GM21515 (cell line): ENCODE results near the gene ERBB4.
"Not testable (repeated sequence)": the region's sequence is repeated elsewhere in the genome, so short reads cannot be mapped to it uniquely, and the experiment has no call there.

Source experiments
- ATAC-seq: cut with Tn5 transposase; IDR thresholded peaks from one replicate; pipeline ENCODE4 v1.9.1; 2021; ENCODE audit not compliant: unreplicated experiment

Gene ERBB4

DNA sequence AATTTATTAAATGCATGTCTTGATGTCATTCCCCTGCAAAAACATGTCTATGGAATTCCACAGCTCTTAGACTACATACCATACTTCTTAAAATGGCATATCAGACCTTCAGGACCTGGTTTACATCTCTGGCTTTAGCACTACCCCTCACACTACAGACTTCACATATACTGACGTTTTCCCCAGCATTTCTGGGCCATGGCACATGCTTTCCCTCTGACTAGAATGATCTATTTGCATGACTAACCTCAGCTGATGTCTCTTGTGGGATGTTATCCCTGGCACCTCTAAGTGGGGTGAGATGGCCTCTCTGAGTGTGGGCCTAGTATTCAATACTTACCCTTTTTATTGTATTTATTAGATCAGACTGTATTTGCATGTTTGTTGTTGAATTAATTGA lies 381.6 kb downstream of the ERBB4 start:
- ATAC-seq, result no peak

DNA sequence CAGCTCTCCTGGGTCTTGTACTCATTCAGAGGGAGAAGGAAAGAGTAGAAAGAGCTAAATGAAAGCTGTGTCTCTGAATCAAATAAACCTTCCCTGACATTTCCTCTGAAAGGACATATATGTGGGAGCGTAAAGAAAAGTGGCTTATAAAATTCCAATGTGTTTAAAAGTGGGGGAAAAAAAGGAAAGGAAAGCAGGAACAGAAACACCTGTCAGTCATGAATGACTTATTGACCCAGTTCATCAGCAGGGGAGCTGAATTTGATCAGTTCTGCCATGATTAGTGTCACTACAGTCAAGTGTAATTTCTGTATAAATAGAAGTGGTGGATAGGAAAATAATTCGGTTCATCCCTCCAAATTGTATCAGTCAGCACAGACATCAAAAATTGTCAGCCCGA lies 382.5 kb downstream of the ERBB4 start:
- no peak for ATAC-seq

DNA sequence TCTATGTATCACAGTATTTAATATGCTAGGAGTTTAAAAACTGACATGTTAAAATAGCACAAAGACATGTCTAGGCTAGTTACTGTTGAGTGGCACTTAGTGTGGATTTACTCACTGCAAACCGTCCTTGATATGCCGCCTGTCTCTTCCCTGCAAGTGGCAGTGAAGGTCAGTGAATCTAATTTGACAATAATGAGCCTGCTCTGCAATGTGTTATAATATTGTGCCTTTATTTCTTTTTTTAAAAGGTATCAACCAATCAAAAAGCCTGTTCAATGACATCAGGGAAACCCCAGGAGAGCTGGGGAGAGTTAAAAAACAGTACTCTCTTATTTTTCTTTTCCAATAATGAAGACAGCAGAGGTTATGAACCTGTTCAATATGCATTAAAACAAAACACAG lies 384.1 kb downstream of the ERBB4 start:
- ATAC-seq, result no peak

DNA sequence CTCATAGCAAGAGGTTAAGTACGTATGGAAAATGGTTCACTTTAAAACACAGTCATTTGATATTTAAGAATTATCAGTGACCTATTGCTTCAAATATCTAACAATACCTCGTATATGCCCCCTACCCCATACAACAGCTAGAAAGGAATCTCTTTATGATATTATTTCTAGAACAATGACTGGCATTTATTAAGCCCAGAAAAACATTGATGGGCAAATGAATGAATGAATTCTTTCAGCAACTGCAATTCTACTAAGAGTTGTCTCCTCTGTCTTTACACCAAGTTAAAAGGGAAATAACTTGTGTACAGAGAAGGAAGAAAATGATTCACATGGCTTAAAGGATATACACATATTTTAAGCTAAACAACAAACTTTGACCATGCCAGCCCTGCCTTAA lies 384.7 kb downstream of the ERBB4 start:
- ATAC-seq, result no peak

DNA sequence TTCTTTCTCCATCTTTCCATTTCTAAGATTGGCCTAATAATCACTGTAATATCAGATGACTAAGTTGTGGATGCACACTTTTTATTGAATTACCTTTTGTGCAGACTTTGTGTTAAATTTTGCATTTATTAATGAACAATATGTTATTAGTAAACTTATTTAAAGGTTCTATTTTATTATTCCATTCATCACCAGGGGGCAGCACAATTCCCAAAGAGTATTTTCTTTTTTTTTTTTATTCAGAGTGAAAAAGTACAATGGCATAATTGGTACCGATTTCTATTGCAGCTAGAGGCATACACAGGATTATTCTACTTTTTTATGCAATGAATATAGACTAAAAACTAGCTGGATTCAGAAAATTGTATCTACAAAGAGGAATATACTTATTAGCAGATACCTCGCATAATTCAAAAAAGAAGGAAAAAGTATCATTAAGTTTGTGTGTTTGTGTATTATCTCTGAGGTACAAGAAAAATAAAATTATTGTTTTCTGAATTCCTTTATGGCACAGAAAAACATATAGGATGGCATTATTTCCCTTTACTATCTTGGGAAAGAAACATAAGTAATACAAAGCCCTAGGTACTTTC lies 390.6 kb downstream of the ERBB4 start:
- no peak for ATAC-seq

DNA sequence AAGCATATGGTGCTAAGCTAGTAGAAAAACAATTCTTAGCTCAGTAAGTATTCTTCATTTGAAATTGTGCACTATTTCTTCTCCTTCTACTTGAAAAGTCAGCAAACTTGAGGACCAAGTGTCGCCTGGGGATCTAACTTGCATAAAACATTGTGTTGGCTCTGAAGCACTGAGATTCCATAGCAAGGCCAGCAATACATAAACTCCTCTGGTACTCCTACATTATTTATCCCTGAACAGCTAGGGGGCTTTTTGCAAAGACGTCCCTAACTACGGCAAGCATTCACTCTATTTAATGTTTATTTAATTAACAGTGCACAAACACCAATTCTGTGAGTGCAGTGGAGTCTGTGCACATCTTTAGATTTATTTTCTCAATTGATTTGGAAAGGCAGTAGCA lies 392.2 kb downstream of the ERBB4 start:
- ATAC-seq, result no peak

DNA sequence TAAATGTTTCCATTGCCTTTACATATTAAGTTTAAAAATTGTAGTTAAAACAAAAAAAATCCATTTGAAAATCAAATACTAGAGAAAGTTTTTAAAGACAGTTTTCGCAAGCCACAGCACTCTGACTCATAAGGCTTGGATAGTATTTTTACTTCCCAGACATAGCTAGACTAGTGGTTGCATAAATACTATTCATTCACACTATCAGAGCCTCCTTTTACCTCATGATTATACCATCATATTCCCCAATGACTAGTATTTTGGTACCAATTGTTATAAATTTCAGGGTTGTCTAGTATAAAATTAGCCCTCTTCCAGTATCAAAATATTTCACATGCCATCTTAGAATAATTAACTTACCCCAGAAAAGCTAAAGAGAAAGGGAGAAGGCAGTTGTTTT lies 393.5 kb downstream of the ERBB4 start:
- ATAC-seq, result no peak

DNA sequence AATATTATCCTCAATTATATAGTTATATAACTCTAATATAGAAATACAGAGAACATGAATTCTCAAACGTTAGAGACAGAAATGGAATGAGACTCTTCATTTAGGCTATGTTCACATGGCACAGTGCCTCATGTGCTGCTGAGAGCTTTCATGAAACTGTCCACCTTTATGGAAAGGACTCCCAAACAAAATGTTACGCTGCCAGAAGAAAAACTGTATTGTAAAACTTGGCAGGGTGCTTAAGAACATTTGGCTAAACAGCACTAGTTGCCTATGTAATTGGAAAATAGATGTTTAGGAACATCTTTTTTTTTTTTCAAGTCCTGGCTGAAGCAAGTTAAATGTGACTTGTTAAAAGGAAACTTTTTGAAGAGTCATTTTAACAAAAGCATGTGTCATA lies 396.0 kb downstream of the ERBB4 start:
- no peak for ATAC-seq

DNA sequence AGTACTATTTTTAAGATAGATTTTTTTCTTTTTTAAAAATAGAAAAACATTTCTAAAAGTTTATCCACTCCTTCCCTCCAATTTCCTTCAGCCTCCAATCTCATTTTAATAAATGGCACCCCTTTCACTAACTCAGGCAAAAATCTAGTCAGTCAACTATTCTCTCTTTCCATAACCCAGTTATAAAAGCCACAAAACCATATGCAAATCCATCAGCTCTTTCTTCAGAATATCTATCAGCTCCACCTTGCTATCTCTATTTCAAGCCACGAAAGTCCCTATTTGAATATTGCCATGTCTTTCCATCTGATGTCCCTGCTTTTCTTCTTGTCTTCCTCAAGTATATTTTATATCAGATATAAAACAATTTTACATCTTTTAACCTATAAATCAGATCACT lies 397.1 kb downstream of the ERBB4 start:
- no peak for ATAC-seq

DNA sequence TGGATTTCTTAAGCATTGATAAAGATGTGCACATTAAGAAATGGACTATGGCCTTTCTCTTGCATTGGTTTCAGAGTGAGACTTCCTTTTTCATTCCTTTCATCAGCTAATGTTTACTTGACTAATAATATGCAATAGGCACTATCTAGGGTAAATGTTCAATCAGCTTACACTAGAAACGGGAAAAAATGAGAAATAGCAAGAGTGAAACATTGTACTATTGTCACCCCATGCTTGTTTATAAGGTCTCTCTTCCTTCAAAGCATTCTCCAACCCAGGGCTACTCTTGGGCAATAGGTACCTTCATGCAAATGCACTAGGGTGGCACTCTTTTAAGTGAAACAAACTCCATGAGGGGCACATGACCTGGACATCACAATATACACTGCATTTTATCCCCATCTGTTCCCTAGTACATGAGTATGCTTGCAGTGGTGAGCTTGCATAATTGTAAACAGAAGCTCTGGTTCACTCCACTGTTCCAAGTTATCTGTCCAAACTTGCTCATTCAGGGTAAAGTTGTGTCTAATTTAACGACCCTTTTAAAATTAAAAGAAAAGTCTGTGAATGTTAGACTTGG lies 402.3 kb downstream of the ERBB4 start:
- no peak for ATAC-seq

DNA sequence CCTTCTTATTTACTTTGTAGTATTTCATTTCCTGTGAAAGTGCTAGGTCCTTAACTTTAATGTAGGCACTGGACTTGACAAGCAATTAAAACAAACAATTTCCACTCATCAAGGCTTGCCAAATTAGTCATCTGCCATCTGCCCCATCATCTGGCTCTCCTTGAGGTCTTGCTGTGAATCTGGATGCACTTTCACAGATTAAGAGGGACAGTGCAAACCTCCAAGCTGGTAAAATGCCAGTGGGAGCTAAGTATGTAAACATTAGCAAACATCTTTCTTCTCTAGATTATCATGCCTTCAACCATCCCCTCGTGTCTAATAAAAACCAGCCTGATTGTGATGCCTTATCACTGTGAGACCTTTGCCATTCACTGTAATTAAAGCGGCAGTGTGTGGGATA lies 402.9 kb downstream of the ERBB4 start:
- no peak for ATAC-seq

DNA sequence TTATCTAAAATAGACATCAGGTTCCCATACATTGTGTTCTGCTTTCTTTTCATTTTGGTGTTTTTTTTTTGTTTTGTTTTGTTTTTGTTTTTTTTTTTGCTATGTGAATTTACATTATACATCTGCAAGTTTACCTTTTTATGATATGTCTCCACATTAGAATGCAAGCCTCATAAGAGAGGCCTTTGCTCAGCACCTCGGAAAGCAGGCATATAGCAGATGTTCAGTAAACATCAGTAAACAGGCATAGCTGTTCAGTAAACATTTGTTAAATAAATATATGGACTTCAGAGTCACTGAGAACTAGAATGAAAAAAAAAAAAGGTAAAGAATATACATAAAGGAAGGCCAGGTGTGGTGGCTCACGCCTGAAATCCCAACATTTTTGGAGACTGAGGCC lies 405.3 kb downstream of the ERBB4 start:
- no peak for ATAC-seq

DNA sequence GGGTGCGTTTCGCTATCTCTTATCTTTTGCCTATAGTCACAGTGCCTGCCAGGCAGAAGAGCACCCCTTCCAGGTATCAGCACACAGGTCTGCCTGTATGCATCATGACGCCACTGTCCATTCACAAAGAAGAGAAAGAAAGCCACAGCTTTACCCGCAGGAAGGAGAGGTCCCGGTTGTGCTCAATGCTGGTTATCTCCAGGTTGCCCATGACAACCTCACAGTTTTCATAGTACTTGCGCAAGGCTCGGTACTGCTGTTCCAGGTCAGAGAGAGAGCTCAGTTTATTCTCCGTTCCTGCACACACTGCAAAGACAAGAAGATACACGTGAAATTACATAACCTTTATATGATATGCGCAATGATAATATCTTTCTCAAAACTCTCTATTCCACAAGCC lies 414.0 kb downstream of the ERBB4 start:
- ATAC-seq, result no peak

DNA sequence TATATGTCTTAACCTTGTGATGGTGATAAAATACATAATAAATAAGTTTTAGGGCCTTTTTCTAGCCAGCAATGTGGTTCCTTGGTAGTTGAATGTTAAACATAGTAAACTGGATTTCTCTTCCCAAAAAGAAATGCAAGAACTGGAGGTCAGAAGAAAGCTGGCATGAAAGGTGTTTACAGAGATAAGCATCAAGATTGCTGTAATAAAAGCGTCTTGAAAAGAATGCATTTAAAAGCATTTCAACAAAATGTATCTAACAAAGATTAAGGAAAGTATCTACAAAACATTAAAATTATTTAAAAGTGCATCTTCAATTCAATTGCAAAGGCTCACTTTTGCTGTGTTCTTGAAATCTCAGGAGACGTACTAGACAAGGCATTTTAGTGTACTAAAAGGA lies 419.0 kb downstream of the ERBB4 start:
- no peak for ATAC-seq

DNA sequence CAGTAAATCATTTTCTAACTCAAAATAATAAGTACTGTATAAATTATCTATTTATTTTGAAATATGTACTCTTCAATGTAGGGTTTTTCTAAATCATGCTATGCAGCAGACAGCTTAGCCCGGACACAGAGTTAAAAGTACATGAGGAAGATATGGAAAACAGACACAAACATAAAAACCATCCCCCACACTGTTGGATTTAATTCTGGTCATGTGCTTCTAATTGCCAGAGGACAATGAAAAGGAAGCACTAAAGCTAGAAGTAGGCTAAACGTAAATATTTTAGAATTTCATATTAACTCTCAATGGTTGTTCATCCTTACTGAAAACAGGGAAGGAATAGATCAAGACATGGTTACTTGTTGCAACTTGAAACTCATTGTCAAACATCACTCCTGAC lies 420.7 kb downstream of the ERBB4 start:
- ATAC-seq, result no peak

DNA sequence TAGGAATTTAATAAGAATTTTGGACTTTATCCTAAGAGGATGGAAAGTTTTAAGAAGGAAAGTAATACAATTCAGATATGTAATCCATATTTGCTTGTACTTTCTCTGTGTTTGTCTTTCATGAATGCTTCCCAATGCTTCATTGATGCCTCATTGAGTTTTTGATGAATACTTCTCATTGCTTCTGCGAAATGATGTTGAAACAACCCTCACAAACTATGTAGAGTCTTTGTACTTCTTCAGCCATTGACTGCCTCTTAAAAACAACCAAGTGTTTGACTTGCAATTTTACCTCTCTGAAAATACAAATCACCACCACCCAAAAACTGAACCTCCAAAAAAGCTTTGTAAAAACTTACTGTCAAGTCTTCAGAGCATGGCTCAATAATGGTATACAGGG lies 424.1 kb downstream of the ERBB4 start:
- no peak for ATAC-seq

DNA sequence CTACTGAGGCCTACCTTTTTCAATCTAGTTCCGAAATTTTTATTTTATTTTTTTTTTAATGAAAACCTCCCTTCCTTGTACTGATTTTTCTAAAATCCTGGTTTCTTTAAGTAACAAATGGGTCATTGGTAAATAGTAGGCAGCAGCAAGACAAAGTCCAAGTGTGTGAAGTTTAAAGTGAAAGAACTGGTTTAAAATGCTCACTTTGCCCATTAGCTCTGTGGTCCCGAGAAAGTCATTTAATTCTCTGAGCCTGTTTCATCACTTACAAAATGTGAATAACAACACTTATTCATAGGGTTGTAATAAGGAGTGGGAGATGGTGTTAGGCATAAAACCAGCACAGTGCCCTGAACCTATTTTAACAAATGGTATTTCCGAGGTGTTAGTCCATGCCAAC lies 426.2 kb downstream of the ERBB4 start:
- no peak for ATAC-seq

DNA sequence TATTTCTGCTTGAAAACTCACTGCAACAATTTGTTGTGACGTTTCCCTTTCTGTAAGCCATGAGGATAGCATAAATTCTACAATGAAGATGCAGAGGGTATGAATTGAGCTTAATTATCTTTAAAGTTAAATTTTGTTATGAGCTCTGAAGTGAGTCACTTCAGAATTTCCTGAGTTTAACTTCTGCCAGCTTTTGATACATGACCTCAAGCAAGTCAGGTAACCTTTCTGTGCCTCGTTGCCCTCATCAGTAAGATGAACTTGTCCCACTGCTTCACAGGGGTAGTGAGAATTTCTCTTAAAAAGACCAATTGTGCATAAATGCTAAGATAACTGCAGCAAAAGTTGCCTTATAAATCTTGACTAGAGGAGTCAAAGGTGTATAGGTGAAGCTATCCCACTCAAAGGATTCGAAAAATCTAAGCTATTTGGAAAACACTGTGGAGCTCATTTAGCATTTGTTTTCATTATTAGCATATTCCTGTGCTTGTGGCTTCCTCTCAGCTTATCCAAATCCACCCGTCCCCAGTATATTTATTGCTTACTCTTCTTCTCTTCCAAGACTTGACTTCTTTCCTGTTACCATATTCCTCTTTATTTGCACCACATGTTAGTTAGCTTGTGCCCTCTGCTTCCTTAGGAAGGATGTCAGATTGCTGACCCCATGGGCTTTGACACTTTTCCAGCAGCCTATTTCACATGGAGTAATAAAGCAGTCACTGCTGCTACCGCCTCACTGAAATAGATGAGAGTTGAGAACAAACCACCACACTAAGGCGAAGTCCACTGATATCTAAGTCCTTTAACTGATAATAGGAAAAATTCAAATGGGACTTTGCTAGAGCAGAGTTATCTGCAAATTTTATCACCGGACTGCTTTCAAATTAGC lies 428.6 kb downstream of the ERBB4 start:
- ATAC-seq, result no peak

DNA sequence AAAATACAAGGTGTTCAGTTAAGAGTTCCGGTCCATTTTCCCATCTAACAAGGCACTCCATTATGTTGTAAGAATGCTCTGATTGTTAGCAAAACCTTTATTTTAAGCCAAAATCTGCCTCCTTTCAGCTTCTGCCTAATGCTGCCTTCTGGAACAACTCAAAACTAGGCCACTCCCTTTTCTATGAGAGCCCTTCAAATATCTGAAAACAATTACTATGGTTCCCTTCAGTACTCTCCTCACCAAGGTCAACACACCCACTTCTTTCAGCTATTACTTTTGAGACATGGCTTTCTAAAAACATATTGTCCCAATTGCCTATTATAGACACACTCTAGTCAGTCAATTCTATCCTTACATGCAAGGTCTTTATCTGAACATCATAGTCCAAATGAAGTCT lies 429.4 kb downstream of the ERBB4 start:
- no peak for ATAC-seq

DNA sequence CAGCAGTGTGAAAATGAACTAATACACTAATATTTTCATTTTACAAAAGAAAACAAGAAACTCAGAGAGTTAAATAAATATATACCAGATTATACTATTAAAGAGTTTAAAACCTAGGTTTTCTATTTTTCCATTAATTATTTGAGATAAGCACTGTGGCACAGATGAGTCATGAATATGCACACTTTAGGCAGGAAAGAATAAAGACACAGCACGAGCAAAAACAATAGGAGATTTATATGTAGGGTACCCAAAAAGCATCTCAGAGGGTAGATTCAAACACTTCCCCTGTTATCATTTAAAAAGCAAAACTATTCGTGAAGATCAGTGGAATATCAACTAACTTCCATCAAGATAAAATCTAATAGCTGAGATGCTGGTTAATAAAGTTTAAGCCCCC lies 430.6 kb downstream of the ERBB4 start:
- no peak for ATAC-seq

DNA sequence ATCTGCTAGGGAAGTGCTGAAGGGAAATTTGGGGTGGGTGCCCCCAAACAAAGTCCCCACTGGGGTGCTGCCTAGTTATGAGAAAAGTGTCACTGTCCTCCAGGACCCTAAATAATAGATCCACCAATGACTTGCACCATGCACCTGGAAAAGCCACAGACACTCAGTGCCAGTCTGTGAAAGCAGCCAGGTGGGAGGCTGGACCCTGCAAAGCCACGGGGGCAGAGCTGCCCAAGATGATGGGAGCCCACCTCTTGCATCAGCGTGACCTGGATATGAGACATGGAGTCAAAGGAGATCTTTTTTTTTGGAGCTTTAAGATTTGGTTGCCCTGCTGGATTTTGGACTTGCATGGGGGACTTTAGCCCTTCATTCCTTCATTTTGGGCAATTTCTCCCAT lies 431.6 kb downstream of the ERBB4 start:
- no peak for ATAC-seq

DNA sequence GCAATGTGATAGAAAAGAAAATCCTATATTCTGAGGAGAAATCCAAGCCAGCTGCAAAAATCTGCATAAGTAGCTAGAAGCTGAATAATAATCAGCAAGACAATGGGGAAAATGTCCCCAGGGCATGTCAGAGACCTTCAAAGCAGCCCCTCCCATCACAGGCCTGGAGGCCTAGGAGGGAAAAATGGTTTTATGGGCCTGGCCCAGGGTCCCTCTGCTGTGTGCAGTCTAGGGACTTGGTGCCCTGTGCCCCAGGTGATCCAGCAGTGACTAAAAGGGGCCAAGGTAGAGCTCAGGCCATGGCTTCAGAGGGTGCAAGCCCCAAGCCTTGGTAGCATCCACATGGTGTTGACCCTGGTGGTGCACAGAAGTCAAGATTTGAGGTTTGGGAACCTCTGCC lies 432.1 kb downstream of the ERBB4 start:
- ATAC-seq, result not testable (repeated sequence)
